Prostate gland (tissue), 2 donors: ENCODE results near the gene CNPY4. TPM values are rescaled to one million over a fixed set of nuclear protein-coding genes. Genes with fewer than 3 reads are reported as not detected.
"Not testable (repeated sequence)": the region's sequence is repeated elsewhere in the genome, so short reads cannot be mapped to it uniquely, and the experiment has no call there.

Experiments
- DNase-seq: peaks from one replicate; pipeline ENCODE4 v3.0.0-alpha.2; 2019; ENCODE audit warnings: low spot score
- H3K27ac ChIP-seq, 2 donors: fragments of 200-600 bp; sonication (generic); 2 replicates each; pipeline ENCODE4 v1.5.1; 2017 to 2019
- H3K27me3 ChIP-seq: fragments of 200-600 bp; sonication (generic); replicated peaks from 2 replicates; pipeline ENCODE4 v1.5.1; 2019; ENCODE audit not compliant: insufficient read depth
- H3K36me3 ChIP-seq, 2 donors: fragments of 200-600 bp; sonication (generic); 1 replicate in 1 of 2; 2 replicates in 1 of 2; pipeline versions ENCODE4 v1.5.1 to v1.8.1; 2017 to 2019
- H3K4me1 ChIP-seq: fragments of 200-600 bp; sonication (generic); replicated peaks from 2 replicates; pipeline ENCODE4 v1.5.1; 2019
- H3K4me3 ChIP-seq, 2 donors: fragments of 200-600 bp; sonication (generic); 2 replicates each; pipeline ENCODE4 v1.5.1; 2017 to 2019
- H3K9me3 ChIP-seq: fragments of 200-600 bp; sonication (generic); 2 replicates; pipeline ENCODE4 v1.5.1; 2017
- POLR2A ChIP-seq: fragments of 450-650 bp; IDR thresholded peaks from one replicate; pipeline ENCODE4 v1.6.1; 2016; ENCODE audit warnings: antibody characterized with exemption, mild to moderate bottlenecking
- POLR2AphosphoS5 ChIP-seq: sonication (generic); formaldehyde crosslinking; IDR thresholded peaks from one replicate; pipeline ENCODE4 v1.6.1; 2017; ENCODE audit warnings: antibody characterized with exemption
- WGBS: methylation state at CpG from one replicate; pipeline ENCODE4 v1.1.5; 2018; 5-methylcytosine and 5-hydroxymethylcytosine counted together
- intact Hi-C: fragments of 100-400 bp; cut with DNase I; formaldehyde crosslinking; loops from one replicate; pipeline ENCODE4 v1.14.2; 2022
- total RNA-seq, 2 donors: library from RNA; depleted of rRNA; stranded (reverse); fragments of >200 nt; gene quantifications; one replicate each; pipeline ENCODE4 v1.1.0, GENCODE V29; 2016
- TF ChIP-seq, protein P1 (sequence below), 4 experiments: fragments of 200-600 bp in 2 of 4; fragments of 450-650 bp in 2 of 4; sonication (generic) in 2 of 4; IDR thresholded peaks; 1 replicate in 3 of 4; 2 replicates in 1 of 4; pipeline ENCODE4 v1.5.1; 2016 to 2019; ENCODE audit warnings: antibody characterized with exemption in 4 of 4, mild to moderate bottlenecking in 2 of 4, moderate library complexity in 2 of 4

CNPY4 gene
- total RNA-seq, 2 donors from 2014 or later: 1.6 to 16.1 TPM

DNA sequence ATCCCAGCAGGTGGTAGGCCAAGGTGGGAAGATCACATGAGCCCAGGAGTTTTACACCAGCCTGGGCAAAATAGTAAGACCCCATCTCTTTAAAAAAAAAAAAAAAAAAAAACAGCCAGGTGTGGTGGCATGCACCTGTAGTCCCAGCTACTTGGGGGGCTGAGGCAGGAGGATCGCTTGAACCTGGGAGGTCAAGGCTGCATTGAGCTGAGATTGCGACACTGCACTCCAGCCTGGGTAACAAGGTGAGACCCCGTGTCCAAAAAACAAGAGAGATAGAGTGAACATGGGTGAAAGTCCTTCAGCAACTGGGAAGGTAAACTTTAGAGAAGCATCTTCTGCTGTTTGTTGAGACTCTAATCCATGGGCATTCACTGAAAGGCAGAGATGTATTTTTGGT, 23.0 kb downstream of the CNPY4 start:
- H3K27ac ChIP-seq: no peak overlapping the region
- intact Hi-C loops: no loop called here
- 97% methylated on average over 3 of the region's 3 CpGs for WGBS
- no peak overlapping the region for H3K4me3 ChIP-seq
- no peak for TF ChIP-seq POLR2A
- TF ChIP-seq, protein P1, sequence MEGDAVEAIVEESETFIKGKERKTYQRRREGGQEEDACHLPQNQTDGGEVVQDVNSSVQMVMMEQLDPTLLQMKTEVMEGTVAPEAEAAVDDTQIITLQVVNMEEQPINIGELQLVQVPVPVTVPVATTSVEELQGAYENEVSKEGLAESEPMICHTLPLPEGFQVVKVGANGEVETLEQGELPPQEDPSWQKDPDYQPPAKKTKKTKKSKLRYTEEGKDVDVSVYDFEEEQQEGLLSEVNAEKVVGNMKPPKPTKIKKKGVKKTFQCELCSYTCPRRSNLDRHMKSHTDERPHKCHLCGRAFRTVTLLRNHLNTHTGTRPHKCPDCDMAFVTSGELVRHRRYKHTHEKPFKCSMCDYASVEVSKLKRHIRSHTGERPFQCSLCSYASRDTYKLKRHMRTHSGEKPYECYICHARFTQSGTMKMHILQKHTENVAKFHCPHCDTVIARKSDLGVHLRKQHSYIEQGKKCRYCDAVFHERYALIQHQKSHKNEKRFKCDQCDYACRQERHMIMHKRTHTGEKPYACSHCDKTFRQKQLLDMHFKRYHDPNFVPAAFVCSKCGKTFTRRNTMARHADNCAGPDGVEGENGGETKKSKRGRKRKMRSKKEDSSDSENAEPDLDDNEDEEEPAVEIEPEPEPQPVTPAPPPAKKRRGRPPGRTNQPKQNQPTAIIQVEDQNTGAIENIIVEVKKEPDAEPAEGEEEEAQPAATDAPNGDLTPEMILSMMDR (IDR thresholded peaks at IDR 0.05): no peak
- no peak for TF ChIP-seq POLR2AphosphoS5
- no peaks in the 10 kb centered on the region for H3K9me3 ChIP-seq
- no peaks in the 10 kb centered on the region for H3K36me3 ChIP-seq
- no peak for DNase-seq
- H3K27me3 ChIP-seq: no peaks in the 10 kb centered on the region
- no peaks in the 10 kb centered on the region for H3K4me1 ChIP-seq

DNA sequence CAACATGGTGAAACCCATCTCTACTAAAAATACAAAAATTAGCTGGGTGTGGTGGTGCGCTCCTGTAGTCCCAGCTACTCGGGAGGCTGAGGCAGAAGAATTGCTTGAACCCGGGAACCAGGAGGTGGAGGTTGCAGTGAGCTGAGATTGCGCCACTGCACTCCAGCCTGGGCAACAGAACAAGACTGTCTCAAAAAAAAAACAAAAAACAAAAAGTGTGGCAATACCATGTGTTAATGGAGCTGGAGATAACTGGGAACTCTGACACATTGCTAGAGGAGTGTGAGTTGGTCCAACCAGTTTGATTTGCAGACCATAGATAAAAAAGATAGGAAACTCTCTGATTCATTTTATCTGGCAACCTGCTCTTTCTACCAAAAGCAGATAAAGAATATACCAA, 26.9 kb downstream of the CNPY4 start:
- DNase-seq, intact Hi-C loops, H3K4me1 ChIP-seq, H3K27me3 ChIP-seq, H3K9me3 ChIP-seq, H3K4me3 ChIP-seq, H3K36me3 ChIP-seq, H3K27ac ChIP-seq: not testable (repeated sequence)
- 92% methylated on average over 4 of the region's 4 CpGs for WGBS

DNA sequence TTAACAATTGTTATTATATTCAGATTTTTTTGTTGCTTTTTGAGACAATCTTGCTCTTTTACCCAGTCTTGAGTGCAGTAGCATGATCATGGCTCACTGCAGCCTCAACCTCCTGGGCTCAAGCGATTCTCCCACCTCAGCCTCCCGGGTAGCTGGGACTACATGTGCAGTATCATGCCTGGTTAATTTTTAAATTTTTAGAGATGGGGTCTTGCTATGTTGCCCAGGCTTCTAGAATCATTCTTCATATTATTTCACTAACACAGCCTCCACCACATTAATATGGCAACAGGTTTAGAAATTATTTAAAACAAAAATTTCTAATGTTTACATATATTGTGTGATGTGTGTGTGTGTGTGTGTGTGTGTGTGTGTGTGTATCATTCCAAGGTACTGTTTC, 27.8 kb downstream of the CNPY4 start:
- H3K27ac ChIP-seq: no peak overlapping the region
- H3K9me3 ChIP-seq: no peaks in the 10 kb centered on the region
- peaks cover 5% of the 10 kb centered on the region for H3K4me1 ChIP-seq
- WGBS: 95% methylated on average over 2 of the region's 2 CpGs
- H3K36me3 ChIP-seq: no peaks in the 10 kb centered on the region
- intact Hi-C loops: no loop called here
- no peak overlapping the region for H3K4me3 ChIP-seq
- no peaks in the 10 kb centered on the region for H3K27me3 ChIP-seq
- TF ChIP-seq, protein P1 (IDR thresholded peaks at IDR 0.05): no peak
- TF ChIP-seq POLR2AphosphoS5 (no peak), POLR2A (no peak)
- no peak for DNase-seq

DNA sequence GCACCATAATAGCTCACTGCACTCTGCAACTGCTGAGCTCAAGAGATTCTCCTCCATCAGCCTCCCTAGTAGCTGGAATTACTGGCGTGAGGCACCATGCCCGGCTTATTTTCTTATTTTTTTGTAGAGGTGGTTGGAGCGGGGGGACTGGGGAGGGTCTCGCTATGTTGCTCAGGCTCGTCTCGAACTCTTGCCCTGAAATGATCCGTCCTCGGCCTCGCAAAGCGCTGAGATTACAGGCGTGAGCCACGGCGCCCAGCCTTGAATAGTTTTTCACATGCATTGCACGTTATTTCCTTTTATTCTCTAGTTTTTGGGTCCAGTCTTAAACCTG, 28.8 kb downstream of the CNPY4 start:
- no peaks in the 10 kb centered on the region for H3K27me3 ChIP-seq
- intact Hi-C loops: no loop called here
- H3K4me1 ChIP-seq: peaks cover 5% of the 10 kb centered on the region
- H3K4me3 ChIP-seq: peak overlapping the region; percentile 24 to 62
- H3K9me3 ChIP-seq: no peaks in the 10 kb centered on the region
- no peaks in the 10 kb centered on the region for H3K36me3 ChIP-seq
- peak overlapping the region; percentile 66 to 73 for H3K27ac ChIP-seq
- no peak for TF ChIP-seq POLR2A
- TF ChIP-seq, protein P1 (IDR thresholded peaks at IDR 0.05): no peak
- no peak for TF ChIP-seq POLR2AphosphoS5
- 10% methylated on average over 14 of the region's 14 CpGs for WGBS
- no peak for DNase-seq

DNA sequence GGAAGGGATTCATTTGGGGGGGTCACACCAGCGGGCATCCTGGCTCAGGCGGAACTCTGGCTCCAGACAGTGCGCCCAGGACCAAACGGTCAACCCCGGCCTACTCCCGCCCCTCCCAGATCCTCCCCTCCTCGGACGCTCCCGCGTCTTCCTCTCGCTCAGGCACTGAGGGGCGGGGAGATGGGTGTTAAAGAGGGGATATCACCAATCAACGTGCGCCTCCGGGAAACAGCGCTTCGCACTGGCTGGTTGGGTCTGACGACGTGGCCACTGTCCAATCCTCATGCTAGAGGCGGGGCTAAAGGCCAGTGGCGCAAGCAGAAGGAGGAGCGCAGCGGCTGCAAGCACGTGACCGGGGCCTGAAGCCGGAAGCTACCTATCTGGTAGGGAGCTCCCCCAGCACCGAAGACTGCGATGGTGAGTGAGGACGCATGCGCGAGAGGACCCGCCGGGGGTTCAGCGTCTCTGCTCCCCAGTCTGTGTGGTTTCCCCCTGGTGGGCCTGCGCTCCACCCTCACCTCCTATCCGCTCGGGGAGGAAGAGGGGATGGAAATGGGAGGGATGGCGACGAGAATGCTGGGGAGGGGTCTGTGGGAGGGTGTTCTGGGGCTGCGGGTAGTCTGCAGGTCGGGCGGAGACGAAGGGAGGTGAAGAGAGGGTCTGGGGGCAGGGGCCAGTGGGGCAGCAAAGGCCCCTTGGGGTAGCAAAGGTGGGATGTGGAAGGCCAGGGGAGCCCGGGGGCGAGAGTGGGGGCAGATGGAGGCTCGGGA, 29.3 kb downstream of the CNPY4 start, which contains the start of gene LAMTOR4:
TSS of gene LAMTOR4 (plus strand) at position 360 of the 770 bp plus-strand sequence. CDS start at position 415, 55 bp downstream.
- H3K27me3 ChIP-seq: no peaks in the 10 kb centered on the region
- H3K36me3 ChIP-seq: no peaks in the 10 kb centered on the region
- intact Hi-C loops: no loop called here
- WGBS: under 1% methylated on average over 30 of the region's 46 CpGs
- DNase-seq: peak; percentile 100
- TF ChIP-seq POLR2AphosphoS5: peak; percentile 100
- TF ChIP-seq, protein P1 (IDR thresholded peaks at IDR 0.05): no peak
- peak; percentile 82 for TF ChIP-seq POLR2A
- no peaks in the 10 kb centered on the region for H3K9me3 ChIP-seq
- peak within 1 kb of the TSS; percentile 61 to 62 for H3K4me3 ChIP-seq
- H3K27ac ChIP-seq: peak within 1 kb of the TSS; percentile 72 to 82
- peaks cover 5% of the 10 kb centered on the region for H3K4me1 ChIP-seq
